Tibial artery (tissue), 4 donors: Measurements from ENCODE around the gene TAS1R3.

Source experiments
- DNase-seq, 2 donors: peaks; one replicate each; pipeline ENCODE4 v3.0.0-alpha.2; 2019
- H3K27ac ChIP-seq, 2 donors: fragments of 200-600 bp; sonication (generic) in 1 of 2; 1 replicate in 1 of 2; 2 replicates in 1 of 2; pipeline ENCODE4 v1.5.1; 2018 to 2019; ENCODE audit warnings: mild to moderate bottlenecking in 1 of 2
- H3K27me3 ChIP-seq, 2 donors: fragments of 200-600 bp; sonication (generic) in 1 of 2; one replicate each; pipeline versions ENCODE4 v1.5.1 to v1.6.0; 2016 to 2019
- H3K36me3 ChIP-seq, 3 donors: fragments of 200-600 bp; sonication (generic) in 2 of 3; one replicate each; pipeline ENCODE4 v1.5.1; 2016 to 2019; ENCODE audit warnings: mild to moderate bottlenecking in 2 of 3
- H3K4me1 ChIP-seq, 4 donors: fragments of 200-600 bp; sonication (generic) in 2 of 4; 1 replicate in 3 of 4; 2 replicates in 1 of 4; pipeline ENCODE4 v1.5.1; 2016 to 2019
- H3K4me3 ChIP-seq, 2 donors: fragments of 200-600 bp; sonication (generic) in 1 of 2; 1 replicate in 1 of 2; 2 replicates in 1 of 2; pipeline ENCODE4 v1.5.1; 2018 to 2019; ENCODE audit warnings: mild to moderate bottlenecking in 2 of 2
- H3K9me3 ChIP-seq, 3 donors: fragments of 200-600 bp; sonication (generic) in 1 of 3; one replicate each; pipeline ENCODE4 v1.5.1; 2016 to 2019
- intact Hi-C: fragments of 100-400 bp; cut with DNase I; formaldehyde crosslinking; loops from one replicate; pipeline ENCODE4 v1.15.0; 2023; ENCODE audit warnings: low total_unique reads
- TF ChIP-seq, protein P1 (sequence below), 2 experiments: fragments of 200-600 bp in 1 of 2; fragments of 450-650 bp in 1 of 2; IDR thresholded peaks; one replicate each; pipeline ENCODE4 v1.5.1; 2017 to 2019; ENCODE audit warnings: antibody characterized with exemption in 2 of 2, mild to moderate bottlenecking in 1 of 2, moderate library complexity in 1 of 2

TAS1R3 gene

GRCh38 chr1:1355416-1355815 lies 24.3 kb downstream of the TAS1R3 start:
- H3K27ac ChIP-seq: peak overlapping the region; percentile 94 to 97
- H3K27me3 ChIP-seq: no peaks in the 10 kb centered on the region
- TF ChIP-seq, protein P1, sequence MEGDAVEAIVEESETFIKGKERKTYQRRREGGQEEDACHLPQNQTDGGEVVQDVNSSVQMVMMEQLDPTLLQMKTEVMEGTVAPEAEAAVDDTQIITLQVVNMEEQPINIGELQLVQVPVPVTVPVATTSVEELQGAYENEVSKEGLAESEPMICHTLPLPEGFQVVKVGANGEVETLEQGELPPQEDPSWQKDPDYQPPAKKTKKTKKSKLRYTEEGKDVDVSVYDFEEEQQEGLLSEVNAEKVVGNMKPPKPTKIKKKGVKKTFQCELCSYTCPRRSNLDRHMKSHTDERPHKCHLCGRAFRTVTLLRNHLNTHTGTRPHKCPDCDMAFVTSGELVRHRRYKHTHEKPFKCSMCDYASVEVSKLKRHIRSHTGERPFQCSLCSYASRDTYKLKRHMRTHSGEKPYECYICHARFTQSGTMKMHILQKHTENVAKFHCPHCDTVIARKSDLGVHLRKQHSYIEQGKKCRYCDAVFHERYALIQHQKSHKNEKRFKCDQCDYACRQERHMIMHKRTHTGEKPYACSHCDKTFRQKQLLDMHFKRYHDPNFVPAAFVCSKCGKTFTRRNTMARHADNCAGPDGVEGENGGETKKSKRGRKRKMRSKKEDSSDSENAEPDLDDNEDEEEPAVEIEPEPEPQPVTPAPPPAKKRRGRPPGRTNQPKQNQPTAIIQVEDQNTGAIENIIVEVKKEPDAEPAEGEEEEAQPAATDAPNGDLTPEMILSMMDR (IDR thresholded peaks at IDR 0.05): no peak
- H3K4me3 ChIP-seq: peak overlapping the region; percentile 71 to 78
- no peaks in the 10 kb centered on the region for H3K9me3 ChIP-seq
- intact Hi-C loops: no loop called here
- peaks cover 9 to 27% (median 24%) of the 10 kb centered on the region in 3 donors for H3K36me3 ChIP-seq
- DNase-seq: peak in 1 of 2 donors; percentile 84
- H3K4me1 ChIP-seq: peaks cover 0 to 91% (median 77%) of the 10 kb centered on the region in 4 donors

DNA sequence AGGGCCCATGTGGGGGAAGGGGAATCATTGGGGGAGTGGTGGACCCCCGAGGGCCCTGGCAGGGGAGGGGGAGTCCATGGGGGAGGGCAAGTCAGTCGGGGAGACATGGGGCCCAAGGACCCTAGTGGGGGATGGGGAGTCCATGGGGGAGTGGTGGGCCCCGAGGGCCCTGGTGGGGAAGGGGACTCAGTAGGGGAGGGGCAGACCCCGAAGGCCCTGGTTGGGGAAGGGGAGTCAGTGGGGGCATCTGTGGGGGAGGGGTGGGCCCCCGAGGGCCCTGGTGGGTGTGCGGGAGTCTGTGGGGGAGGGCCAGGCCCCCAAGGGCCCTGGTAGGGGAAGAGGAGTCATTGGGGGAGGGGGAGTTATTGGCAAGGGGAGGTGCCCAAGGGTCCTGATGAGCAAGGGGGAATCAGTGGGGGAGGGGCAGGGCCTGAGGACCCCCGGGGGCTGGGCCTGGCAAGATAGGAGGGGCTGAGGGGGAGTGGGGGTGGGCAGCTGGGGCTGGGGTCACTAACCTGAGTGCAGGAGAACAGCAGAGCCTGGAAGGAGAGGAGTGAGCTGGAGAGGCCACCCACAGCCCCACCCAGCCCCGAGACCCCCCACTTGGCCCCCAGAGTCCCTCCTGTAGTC lies 25.2 kb downstream of the TAS1R3 start:
- no peak for DNase-seq
- H3K27ac ChIP-seq: peak overlapping the region; percentile 94 to 97
- intact Hi-C loops: no loop called here
- no peaks in the 10 kb centered on the region for H3K27me3 ChIP-seq
- H3K4me1 ChIP-seq: peaks cover 0 to 99% (median 84%) of the 10 kb centered on the region in 4 donors
- TF ChIP-seq, protein P1 (IDR thresholded peaks at IDR 0.05): no peak
- H3K9me3 ChIP-seq: no peaks in the 10 kb centered on the region
- peak overlapping the region; percentile 71 to 78 for H3K4me3 ChIP-seq
- peaks cover 9 to 27% (median 24%) of the 10 kb centered on the region in 3 donors for H3K36me3 ChIP-seq

- TF ChIP-seq, protein P1 (IDR thresholded peaks at IDR 0.05): no peak
- H3K4me1 ChIP-seq: peaks cover 0 to 96% (median 81%) of the 10 kb centered on the region in 4 donors
- H3K9me3 ChIP-seq: no peaks in the 10 kb centered on the region
- intact Hi-C loops: no loop called here
- H3K4me3 ChIP-seq: peak overlapping the region; percentile 71 to 78
- no peak for DNase-seq
- peaks cover 9 to 27% (median 24%) of the 10 kb centered on the region in 3 donors for H3K36me3 ChIP-seq
- peak overlapping the region; percentile 94 to 97 for H3K27ac ChIP-seq
- no peaks in the 10 kb centered on the region for H3K27me3 ChIP-seq
Measured at GRCh38 chr1:1356796-1357401, 25.8 kb downstream of the TAS1R3 start.

GRCh38 chr1:1357871-1358432 lies 26.9 kb downstream of the TAS1R3 start:
- no peaks in the 10 kb centered on the region for H3K9me3 ChIP-seq
- DNase-seq: no peak
- peaks cover 9 to 22% (median 21%) of the 10 kb centered on the region in 3 donors for H3K36me3 ChIP-seq
- intact Hi-C loops: no loop called here
- peak overlapping the region; percentile 71 to 78 for H3K4me3 ChIP-seq
- H3K4me1 ChIP-seq: peaks cover 0 to 92% (median 76%) of the 10 kb centered on the region in 4 donors
- H3K27ac ChIP-seq: peak overlapping the region; percentile 94 to 97
- TF ChIP-seq, protein P1 (IDR thresholded peaks at IDR 0.05): no peak
- H3K27me3 ChIP-seq: no peaks in the 10 kb centered on the region

DNA sequence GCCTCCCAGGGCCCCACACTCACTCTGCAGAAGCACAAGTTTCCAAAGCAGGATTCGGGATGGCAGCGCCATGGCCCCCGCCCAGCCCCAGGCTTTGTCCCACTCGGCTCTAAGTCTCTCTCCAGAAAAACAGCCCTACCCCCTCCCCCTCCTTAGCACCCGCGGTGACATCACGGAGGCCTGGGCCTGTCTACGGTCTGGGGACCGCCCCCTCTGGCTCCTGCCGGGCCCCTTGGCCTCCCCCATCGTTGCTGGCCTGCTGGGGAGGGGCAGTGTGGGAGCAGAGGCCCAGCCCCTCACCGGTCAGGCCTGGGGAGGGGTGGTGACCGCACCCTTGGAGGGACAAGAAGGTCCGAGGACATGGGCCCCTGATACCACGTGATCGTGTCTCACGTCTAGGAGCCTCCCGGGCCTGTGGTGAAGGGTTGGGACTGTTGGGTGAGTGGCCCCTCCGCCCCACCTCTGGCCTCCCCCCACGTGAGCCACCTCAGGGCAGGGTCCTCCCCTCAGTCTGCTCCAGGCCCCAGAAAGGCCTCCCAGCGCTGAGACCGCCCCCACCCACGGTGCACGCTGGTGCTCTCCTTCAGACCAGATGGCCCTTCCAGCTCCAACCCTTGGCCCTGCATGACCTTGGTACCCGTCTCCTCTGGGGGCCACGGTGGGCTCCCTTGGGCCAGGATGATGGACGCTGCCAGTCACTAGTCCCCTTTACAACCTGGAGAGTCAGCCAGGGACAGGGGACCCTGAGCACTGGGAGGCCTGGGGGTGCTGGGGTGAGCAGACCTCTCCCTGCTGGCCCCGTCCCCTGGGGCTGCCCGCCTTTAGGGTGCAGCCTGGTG lies 27.6 kb downstream of the TAS1R3 start, which contains the start of gene MXRA8:
Gene MXRA8, minus strand, starts transcription at position 123 of the 839 bp plus-strand sequence. Its CDS starts 51 bp downstream, at position 72.
- TF ChIP-seq, protein P1 (IDR thresholded peaks at IDR 0.05): no peak
- Histone ChIP-seq H3K4me1 (peaks cover 0 to 87% (median 72%) of the 10 kb centered on the region in 4 donors), H3K27me3 (no peaks in the 10 kb centered on the region), H3K27ac (peak within 1 kb of the TSS; percentile 94 to 97), H3K9me3 (no peaks in the 10 kb centered on the region), H3K36me3 (peaks cover 8 to 15% (median 14%) of the 10 kb centered on the region in 3 donors), H3K4me3 (peak within 1 kb of the TSS; percentile 71 to 78)
- DNase-seq: peak; percentile 83 to 92
- intact Hi-C loops: no loop called here
